Stimulated activated CD4-positive, alpha-beta T cell treated with anti-CD3 and anti-CD28 coated beads, TNF-alpha, amount 100 ng/mL, for 4 hours (primary cell): ENCODE results near the gene TSGA10IP.
A peak's percentile ranks its signal among the peaks of the same experiment; 100 is the strongest.

ENCODE experiments used
- DNase-seq, 3 experiments: peaks; one replicate each; pipeline ENCODE4 v3.0.0-alpha.2; 2020; ENCODE audit warnings: low read depth in 3 of 3

Gene TSGA10IP

GRCh38 chr11:65973439-65974110 is 28.3 kb downstream of the TSGA10IP start:
- no peak for DNase-seq

- no peak for DNase-seq
Measured at GRCh38 chr11:65975771-65976170, 30.5 kb downstream of the TSGA10IP start.

GRCh38 chr11:65976216-65977176 is 31.2 kb downstream of the TSGA10IP start:
- no peak for DNase-seq

DNA sequence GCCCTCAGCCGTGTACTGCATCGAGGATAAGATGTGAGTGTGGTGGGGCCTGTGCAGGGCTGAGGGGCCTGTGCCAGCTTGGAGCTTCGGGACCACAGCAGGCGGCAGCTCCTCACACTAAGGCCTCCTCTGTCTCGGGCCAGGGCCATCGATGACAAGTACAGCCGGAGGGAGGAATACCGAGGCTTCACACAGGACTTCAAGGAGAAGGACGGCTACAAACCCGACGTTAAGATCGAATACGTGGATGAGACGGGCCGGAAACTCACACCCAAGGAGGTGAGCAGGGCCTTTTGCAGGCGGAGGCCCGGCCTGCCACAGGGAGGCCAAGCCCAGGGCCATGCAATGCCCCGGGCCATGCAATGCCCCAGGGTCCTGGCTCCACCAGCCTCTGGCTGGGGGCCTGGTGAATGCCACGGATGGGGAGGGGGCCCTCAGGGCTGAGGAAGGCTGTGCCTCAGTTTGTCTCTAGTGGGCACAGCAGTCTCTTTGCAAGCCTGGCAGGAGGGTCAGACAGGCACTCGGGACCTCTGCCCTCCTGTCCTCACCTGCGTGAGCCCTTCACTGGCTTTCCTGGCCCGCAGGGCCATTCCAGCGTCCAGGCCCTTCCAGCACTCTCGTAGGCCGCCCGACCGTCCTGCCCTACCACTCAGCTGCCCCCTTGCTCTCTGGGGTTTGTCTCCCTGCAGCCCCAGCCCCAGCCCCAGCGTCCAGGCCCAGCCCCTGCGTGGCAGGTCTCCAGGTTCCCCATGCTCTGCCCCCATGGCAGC is 32.5 kb downstream of the TSGA10IP start:
- DNase-seq: no peak

- no peak for DNase-seq
Measured at GRCh38 chr11:65978391-65979238, 33.3 kb downstream of the TSGA10IP start.

DNA sequence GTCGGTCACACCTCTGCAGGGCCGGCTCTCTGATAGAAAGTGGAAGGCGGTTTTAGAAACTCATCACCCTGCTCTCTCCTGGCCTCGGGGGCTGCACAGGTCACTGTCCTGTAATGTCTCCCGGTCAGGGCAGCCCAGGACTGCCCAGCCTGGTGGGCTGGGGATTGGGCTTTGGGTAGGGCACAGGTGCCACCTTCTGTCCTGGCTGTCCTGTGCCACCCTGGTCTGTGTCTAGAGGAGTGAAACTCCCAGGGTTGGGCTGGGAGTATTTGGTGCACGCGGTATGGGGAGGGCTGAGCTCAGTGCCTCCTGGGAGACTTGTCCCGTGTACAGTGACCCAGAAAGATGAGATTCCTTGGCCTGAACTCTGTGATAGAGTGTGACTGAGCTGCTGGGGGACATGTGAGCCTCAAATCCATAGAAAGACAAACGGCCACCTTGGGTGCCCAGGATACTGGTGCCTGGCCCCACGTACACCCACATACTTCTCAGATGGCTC is 34.0 kb downstream of the TSGA10IP start:
- DNase-seq: no peak

GRCh38 chr11:65981101-65981740 is 35.9 kb downstream of the TSGA10IP start:
- no peak for DNase-seq

GRCh38 chr11:65981972-65982823 is 36.9 kb downstream of the TSGA10IP start:
- no peak for DNase-seq

DNA sequence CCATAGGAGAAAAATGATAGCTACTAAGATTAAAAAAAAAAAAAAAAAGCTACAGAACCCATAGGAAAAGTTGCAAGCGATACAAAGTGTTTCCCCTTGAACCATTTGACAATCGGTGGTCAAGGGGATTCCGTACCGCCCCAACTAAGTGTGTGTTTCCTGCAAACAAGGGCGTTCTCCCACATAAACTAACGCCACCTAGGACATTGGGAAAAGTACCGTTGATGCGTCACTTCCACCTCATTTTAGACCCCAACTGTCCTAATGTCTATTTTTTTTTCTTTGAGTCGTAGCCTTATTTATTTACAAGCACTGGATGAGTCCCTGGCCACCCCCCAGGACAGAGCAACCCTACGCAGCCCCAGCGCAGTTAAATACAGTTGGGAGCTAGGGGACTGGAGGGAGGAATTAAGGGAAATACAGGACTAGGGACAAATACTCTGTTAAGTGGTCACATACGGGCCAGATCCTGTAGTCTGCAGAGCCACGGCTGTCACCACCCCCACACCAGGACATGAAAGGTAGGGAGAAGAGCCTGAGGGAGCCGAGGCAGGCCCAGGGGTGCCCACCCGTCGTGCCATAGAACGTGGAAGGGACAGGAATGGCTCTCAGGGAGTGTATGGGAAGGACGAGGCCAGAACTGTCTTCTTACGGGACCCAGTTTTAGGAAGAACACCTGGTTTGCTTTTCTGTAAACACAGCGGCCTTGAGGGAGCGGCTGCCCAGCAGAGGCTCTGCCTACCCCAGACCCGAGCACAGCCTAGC is 37.7 kb downstream of the TSGA10IP start:
- no peak for DNase-seq

DNA sequence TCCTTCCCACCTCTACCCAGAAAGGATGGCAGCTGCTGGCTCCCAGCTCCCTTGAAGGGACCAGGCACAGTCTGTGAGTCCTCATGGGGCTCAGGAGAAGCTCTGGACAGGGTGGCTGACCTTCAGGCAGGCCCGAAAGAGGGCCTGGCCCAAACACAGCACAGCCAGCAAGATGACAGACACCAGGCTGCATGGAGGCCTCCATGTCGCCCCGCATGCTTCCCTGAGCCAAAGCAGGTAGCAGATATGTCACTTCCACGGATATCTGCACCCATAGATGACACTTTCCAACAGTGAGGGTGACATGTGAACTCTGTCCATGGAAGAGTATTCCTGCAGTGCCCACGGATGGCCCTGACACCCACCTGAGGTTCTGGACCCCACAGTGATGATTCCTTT is 38.3 kb downstream of the TSGA10IP start:
- no peak for DNase-seq

DNA sequence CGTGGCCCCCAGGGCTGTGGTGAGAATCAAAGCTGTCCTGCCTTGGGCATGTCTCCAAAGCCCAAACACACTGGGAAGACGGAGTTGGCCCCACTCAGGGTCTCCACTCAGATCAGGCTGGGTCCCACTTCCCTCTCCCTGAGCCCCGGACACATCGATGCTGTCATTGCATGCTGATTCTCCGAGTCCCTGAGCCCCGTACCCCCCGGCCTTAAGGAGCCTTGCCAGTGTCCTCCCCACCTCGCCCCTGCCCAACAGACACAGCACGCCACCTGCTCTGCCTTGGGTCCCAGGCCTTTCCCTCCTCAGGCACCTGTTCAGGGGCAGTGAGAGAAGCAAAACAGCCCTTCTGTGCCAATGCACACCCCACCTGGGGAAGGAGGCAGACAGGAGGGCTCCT is 42.1 kb downstream of the TSGA10IP start:
- DNase-seq: no peak

DNA sequence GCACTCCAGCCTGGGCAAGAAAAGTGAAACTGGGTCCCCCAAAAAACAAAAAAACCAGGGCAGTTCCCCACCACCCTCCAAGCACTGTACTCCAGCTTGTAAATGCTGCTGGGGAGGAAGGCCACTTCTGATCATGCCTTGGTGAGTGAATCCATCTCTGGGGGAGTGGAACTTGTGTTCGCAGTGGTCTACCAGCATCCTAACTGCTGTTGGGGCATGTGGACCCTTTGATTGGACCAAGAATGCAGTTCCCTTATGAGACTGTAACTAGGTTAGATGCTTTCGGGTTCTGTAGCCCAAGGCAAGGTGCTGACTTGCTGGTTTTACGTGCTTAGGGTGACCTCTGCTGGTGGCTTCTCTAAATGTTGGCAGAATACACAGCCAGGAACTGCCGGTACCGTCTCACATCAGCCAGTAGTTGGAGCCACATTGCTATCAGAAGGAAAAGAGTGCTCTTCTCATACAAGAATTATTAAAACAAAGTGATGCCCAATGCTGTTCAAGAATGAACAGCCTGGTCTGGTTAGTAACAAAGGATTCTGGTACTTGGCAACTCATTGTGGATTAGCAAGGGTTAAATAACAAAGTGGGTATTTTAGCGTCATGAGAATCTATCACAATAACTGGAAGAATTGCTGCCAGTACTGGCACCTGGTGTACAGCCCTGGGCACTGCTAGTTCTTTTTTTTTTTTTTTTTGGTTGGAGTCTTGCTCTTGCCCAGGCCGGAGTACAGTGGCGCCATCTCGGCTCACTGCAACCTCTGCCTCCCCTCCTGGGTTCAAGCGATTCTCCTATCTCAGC is 43.7 kb downstream of the TSGA10IP start:
- DNase-seq: peak; percentile 51 to 90 (median 81)

GRCh38 chr11:65992056-65992455 is 46.8 kb downstream of the TSGA10IP start:
- DNase-seq: no peak

GRCh38 chr11:65997286-65997685 is 52.0 kb downstream of the TSGA10IP start:
- DNase-seq: no peak

- peak; percentile 78 to 84 (median 82) for DNase-seq
Measured at GRCh38 chr11:66001942-66002647, 56.8 kb downstream of the TSGA10IP start, which contains the start of the genes BANF1 and EIF1AD. BANF1 (plus strand) TSS chr11:66002503; CDS start chr11:66003251, 748 bp downstream. EIF1AD (minus strand) TSS chr11:66002157; CDS start chr11:66000389, 1,768 bp downstream.

DNA sequence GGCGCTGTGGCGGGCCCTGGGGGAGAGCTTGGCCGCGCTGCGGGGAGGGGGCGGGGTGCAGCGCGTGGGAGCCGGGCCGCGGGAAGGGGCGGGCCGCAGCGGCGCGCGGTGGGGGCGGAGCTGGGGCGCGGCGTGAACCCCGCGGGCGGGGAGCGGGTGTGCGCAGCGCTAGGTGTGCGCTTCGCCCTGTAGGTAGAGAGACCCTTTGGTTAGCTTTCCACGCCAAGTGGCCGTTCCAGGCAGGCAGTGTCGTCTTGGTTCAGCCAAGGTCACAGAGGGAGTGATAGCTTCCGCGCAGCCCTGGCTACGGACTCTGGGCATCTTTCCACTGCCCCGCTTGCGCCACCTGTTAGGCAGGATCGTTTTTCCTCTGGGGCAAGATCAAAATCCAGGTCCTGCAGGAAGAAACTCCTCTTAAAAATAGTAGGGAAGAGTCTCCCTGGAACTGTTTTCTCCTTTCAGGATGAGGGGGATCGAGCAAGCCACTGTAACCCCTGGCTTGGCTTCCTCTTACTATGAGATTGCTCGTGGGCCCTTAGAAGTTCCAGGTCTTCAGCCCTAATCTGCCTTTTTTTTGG is 57.5 kb downstream of the TSGA10IP start:
- DNase-seq: no peak

GRCh38 chr11:66003291-66003690 is 58.0 kb downstream of the TSGA10IP start:
- no peak for DNase-seq
